ENCODE measurements around the gene HDAC6. TPM values are rescaled to one million over a fixed set of nuclear protein-coding genes. Genes with fewer than 3 reads are reported as not detected.

The HDAC6 gene
- total RNA-seq, 4 donors from 2014 or later, result 74.4 to 105 (median 93.3) TPM

- no peak for DNase-seq
- Histone ChIP-seq H3K9me3 (no peaks in the 10 kb centered on the region), H3K4me3 (no peak overlapping the region), H3K27me3 (no peaks in the 10 kb centered on the region), H3K27ac (no peak overlapping the region), H3K36me3 (no peaks in the 10 kb centered on the region), H3K4me1 (no peaks in the 10 kb centered on the region)
- in situ Hi-C loops (cut with MboI; ENCODE audit: low pct_ligation_motif_present in 1 of 4, low pct_unique_long_range_greater_than_20kb in 1 of 4, low sequenced_read_pairs in 3 of 4), result no loop called here
- 62% methylated on average over 8 of the region's 8 CpGs; no CpG with 5 or more reads in 1 of the 2 donors for WGBS, 2 donors (ENCODE audit: low coverage in 1 of 2)
- TF ChIP-seq CTCF (IDR thresholded peaks at IDR 0.05) (no peak), EP300 (IDR thresholded peaks at IDR 0.05; ENCODE audit: low read depth) (no peak), POLR2AphosphoS5 (IDR thresholded peaks at IDR 0.05) (no peak), POLR2A (IDR thresholded peaks at IDR 0.05) (no peak)
- intact Hi-C loops (cut with DNase I; ENCODE audit: low total_unique reads), result no loop called here
Measured at GRCh38 chrX:48794911-48795515, 6.9 kb upstream of the HDAC6 start.

- TF ChIP-seq EP300 (IDR thresholded peaks at IDR 0.05; ENCODE audit: low read depth) (no peak), CTCF (IDR thresholded peaks at IDR 0.05) (no peak), POLR2AphosphoS5 (IDR thresholded peaks at IDR 0.05) (no peak), POLR2A (IDR thresholded peaks at IDR 0.05) (no peak)
- intact Hi-C loops (cut with DNase I; ENCODE audit: low total_unique reads) (no loop called here), in situ Hi-C loops (cut with MboI; ENCODE audit: low pct_ligation_motif_present in 1 of 4, low pct_unique_long_range_greater_than_20kb in 1 of 4, low sequenced_read_pairs in 3 of 4) (no loop called here)
- no peaks in the 10 kb centered on the region for H3K36me3 ChIP-seq
- no peak for DNase-seq
- H3K9me3 ChIP-seq, result no peaks in the 10 kb centered on the region
- H3K27me3 ChIP-seq, result no peaks in the 10 kb centered on the region
- no peak overlapping the region for H3K4me3 ChIP-seq
- no peak overlapping the region for H3K27ac ChIP-seq
- 66 to 83% methylated on average over 2 of the region's 2 CpGs for WGBS, 2 donors (ENCODE audit: low coverage in 1 of 2)
- peaks cover 0 to 6% (median 2%) of the 10 kb centered on the region in 4 donors for H3K4me1 ChIP-seq
Measured at GRCh38 chrX:48798318-48798717, 3.5 kb upstream of the HDAC6 start.

- in situ Hi-C loops (cut with MboI; ENCODE audit: low pct_ligation_motif_present in 1 of 4, low pct_unique_long_range_greater_than_20kb in 1 of 4, low sequenced_read_pairs in 3 of 4), result no loop called here
Measured at GRCh38 chrX:48800574-48801279, 1.1 kb upstream of the HDAC6 start.

More at GRCh38 chrX:48800574-48801279, 1.1 kb upstream of the HDAC6 start:
- WGBS, 2 donors (ENCODE audit: low coverage in 1 of 2), result 65% methylated on average over 17 of the region's 17 CpGs; no CpG with 5 or more reads in 1 of the 2 donors
- Histone ChIP-seq H3K27me3 (no peaks in the 10 kb centered on the region), H3K36me3 (no peaks in the 10 kb centered on the region), H3K9me3 (no peaks in the 10 kb centered on the region), H3K27ac (peak overlapping the region; percentile 85 to 94 (median 91)), H3K4me1 (peaks cover 0 to 6% (median 2%) of the 10 kb centered on the region in 4 donors), H3K4me3 (peak overlapping the region in 3 of 4 donors; percentile 50 to 68 (median 56))
- DNase-seq, result no peak
- no peak for TF ChIP-seq EP300 (IDR thresholded peaks at IDR 0.05; ENCODE audit: low read depth)
- TF ChIP-seq CTCF (IDR thresholded peaks at IDR 0.05), result no peak
- TF ChIP-seq POLR2A (IDR thresholded peaks at IDR 0.05), result no peak
- TF ChIP-seq POLR2AphosphoS5 (IDR thresholded peaks at IDR 0.05), result no peak
- intact Hi-C loops (cut with DNase I; ENCODE audit: low total_unique reads), result no loop called here

All from transverse colon (tissue), 4 donors.